Measurements from ENCODE around the gene FAM200A. TPM values are rescaled to one million over a fixed set of nuclear protein-coding genes. Genes with fewer than 3 reads are reported as not detected.

Gene FAM200A
- total RNA-seq, 2 experiments from 2014 or later: 1.5 to 1.8 TPM

- intact Hi-C loops (cut with DNase I, micrococcal nuclease): no loop called here
- Histone ChIP-seq H3K4me3 (ENCODE audit: low read length) (no peak overlapping the region), H3K27me3 (ENCODE audit: control insufficient read depth in 1 of 2, insufficient read depth in 2 of 2, low read length in 2 of 2) (no peaks in the 10 kb centered on the region), H3K4me1 (ENCODE audit: insufficient read depth, low read length) (no peaks in the 10 kb centered on the region), H3K27ac (ENCODE audit: low read depth in 1 of 2, low read length in 2 of 2) (no peak overlapping the region), H3K9me3 (ENCODE audit: control insufficient read depth in 1 of 2, insufficient read depth in 1 of 2, low read length in 2 of 2) (peaks cover 23 to 30% of the 10 kb centered on the region in 2 experiments), H3K36me3 (ENCODE audit: insufficient read depth, low read length) (no peaks in the 10 kb centered on the region)
- TF ChIP-seq CTCF (IDR thresholded peaks at IDR 0.05): no peak
- Mint-ChIP-seq H3K27me3 (no peaks in the 10 kb centered on the region), H3K4me1 (ENCODE audit: low read depth) (no peaks in the 10 kb centered on the region), H3K4me3 (no peak overlapping the region), H3K27ac (no peak overlapping the region), H3K36me3 (ENCODE audit: low read depth) (peaks cover 18% of the 10 kb centered on the region), H3K9me3 (peaks cover 7% of the 10 kb centered on the region)
- ChIA-PET POLR2A (no interaction called here), CTCF (interaction anchor here (0.7 kb wide), 1 partner anchor 23 kb away, joined by 3 read pairs; no protein-coding TSS in a partner anchor)
- DNase-seq (no peak), ATAC-seq (ENCODE audit: poor library complexity) (no peak)
These were observed 11.4 kb downstream of the FAM200A start for GRCh38 chr7:99540542-99540941.

GRCh38 chr7:99539213-99539811 is 12.6 kb downstream of the FAM200A start:
- POLR2A ChIA-PET: no interaction called here
- Histone ChIP-seq H3K36me3 (ENCODE audit: insufficient read depth, low read length) (no peaks in the 10 kb centered on the region), H3K27ac (ENCODE audit: low read depth in 1 of 2, low read length in 2 of 2) (no peak overlapping the region), H3K9me3 (ENCODE audit: control insufficient read depth in 1 of 2, insufficient read depth in 1 of 2, low read length in 2 of 2) (peaks cover 23 to 37% of the 10 kb centered on the region in 2 experiments), H3K4me1 (ENCODE audit: insufficient read depth, low read length) (no peaks in the 10 kb centered on the region), H3K27me3 (ENCODE audit: control insufficient read depth in 1 of 2, insufficient read depth in 2 of 2, low read length in 2 of 2) (no peaks in the 10 kb centered on the region), H3K4me3 (ENCODE audit: low read length) (no peak overlapping the region)
- peaks cover 9% of the 10 kb centered on the region for H3K9me3 Mint-ChIP-seq
- ATAC-seq (ENCODE audit: poor library complexity) (no peak), DNase-seq (no peak)
- H3K4me3 Mint-ChIP-seq: no peak overlapping the region
- H3K27ac Mint-ChIP-seq: no peak overlapping the region
- CTCF ChIA-PET: interaction anchor here (0.6 kb wide), 1 partner anchor 21 kb away, joined by 4 read pairs; no protein-coding TSS in a partner anchor
- no peak for TF ChIP-seq CTCF (IDR thresholded peaks at IDR 0.05)
- no peaks in the 10 kb centered on the region for H3K4me1 Mint-ChIP-seq (ENCODE audit: low read depth)
- intact Hi-C loops (cut with DNase I, micrococcal nuclease): no loop called here
- no peaks in the 10 kb centered on the region for H3K27me3 Mint-ChIP-seq
- peaks cover 18% of the 10 kb centered on the region for H3K36me3 Mint-ChIP-seq (ENCODE audit: low read depth)

DNA sequence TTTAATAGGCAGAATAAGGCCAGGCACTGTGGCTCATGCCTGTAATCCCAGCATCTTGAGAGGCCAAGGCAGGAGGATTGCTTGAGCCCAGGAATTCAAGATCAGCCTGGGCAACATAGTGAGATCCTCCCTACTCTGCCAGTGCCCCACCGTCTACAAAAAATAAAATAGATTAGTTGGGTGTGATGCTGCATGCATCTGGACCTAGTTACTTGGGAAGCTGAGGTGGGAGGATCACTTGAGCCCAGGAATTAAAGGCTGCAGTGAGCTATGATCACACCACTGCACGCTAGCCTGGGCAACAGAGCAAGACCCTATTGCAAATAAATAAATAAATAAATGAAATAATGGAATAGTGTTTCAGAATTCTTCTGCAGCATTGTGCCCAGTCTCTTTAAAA is 16.2 kb downstream of the FAM200A start:
- CTCF ChIA-PET: no interaction called here
- no peak for ATAC-seq (ENCODE audit: poor library complexity)
- DNase-seq: no peak
- peaks cover 41% of the 10 kb centered on the region in 2 experiments for H3K9me3 ChIP-seq (ENCODE audit: control insufficient read depth in 1 of 2, insufficient read depth in 1 of 2, low read length in 2 of 2)
- no peak overlapping the region for H3K27ac ChIP-seq (ENCODE audit: low read depth in 1 of 2, low read length in 2 of 2)
- H3K36me3 Mint-ChIP-seq (ENCODE audit: low read depth): peaks cover 40% of the 10 kb centered on the region
- no peak overlapping the region for H3K4me3 ChIP-seq (ENCODE audit: low read length)
- H3K36me3 ChIP-seq (ENCODE audit: insufficient read depth, low read length): peaks cover 11% of the 10 kb centered on the region
- H3K4me1 Mint-ChIP-seq (ENCODE audit: low read depth): no peaks in the 10 kb centered on the region
- no peaks in the 10 kb centered on the region for H3K27me3 Mint-ChIP-seq
- no peak for TF ChIP-seq CTCF (IDR thresholded peaks at IDR 0.05)
- peaks cover 11% of the 10 kb centered on the region for H3K9me3 Mint-ChIP-seq
- H3K4me3 Mint-ChIP-seq: no peak overlapping the region
- H3K27ac Mint-ChIP-seq: no peak overlapping the region
- POLR2A ChIA-PET: no interaction called here
- H3K4me1 ChIP-seq (ENCODE audit: insufficient read depth, low read length): no peaks in the 10 kb centered on the region
- intact Hi-C loops (cut with DNase I, micrococcal nuclease): no loop called here
- no peaks in the 10 kb centered on the region for H3K27me3 ChIP-seq (ENCODE audit: control insufficient read depth in 1 of 2, insufficient read depth in 2 of 2, low read length in 2 of 2)

Measured in CD4-positive, alpha-beta T cell (primary cell).